Prostate gland (tissue), 2 donors: ENCODE results near the gene MUC7. TPM values are rescaled to one million over a fixed set of nuclear protein-coding genes. Genes with fewer than 3 reads are reported as not detected.
"Not testable (repeated sequence)": the region's sequence is repeated elsewhere in the genome, so short reads cannot be mapped to it uniquely, and the experiment has no call there.

Experiments used
- DNase-seq: peaks from one replicate; pipeline ENCODE4 v3.0.0-alpha.2; 2019; ENCODE audit warnings: low spot score
- H3K27ac ChIP-seq, 2 donors: fragments of 200-600 bp; sonication (generic); 2 replicates each; pipeline ENCODE4 v1.5.1; 2017 to 2019
- H3K27me3 ChIP-seq: fragments of 200-600 bp; sonication (generic); replicated peaks from 2 replicates; pipeline ENCODE4 v1.5.1; 2019; ENCODE audit not compliant: insufficient read depth
- H3K36me3 ChIP-seq, 2 donors: fragments of 200-600 bp; sonication (generic); 1 replicate in 1 of 2; 2 replicates in 1 of 2; pipeline versions ENCODE4 v1.5.1 to v1.8.1; 2017 to 2019
- H3K4me1 ChIP-seq: fragments of 200-600 bp; sonication (generic); replicated peaks from 2 replicates; pipeline ENCODE4 v1.5.1; 2019
- H3K4me3 ChIP-seq, 2 donors: fragments of 200-600 bp; sonication (generic); 2 replicates each; pipeline ENCODE4 v1.5.1; 2017 to 2019
- H3K9me3 ChIP-seq: fragments of 200-600 bp; sonication (generic); 2 replicates; pipeline ENCODE4 v1.5.1; 2017
- POLR2A ChIP-seq: fragments of 450-650 bp; IDR thresholded peaks from one replicate; pipeline ENCODE4 v1.6.1; 2016; ENCODE audit warnings: antibody characterized with exemption, mild to moderate bottlenecking
- POLR2AphosphoS5 ChIP-seq: sonication (generic); formaldehyde crosslinking; IDR thresholded peaks from one replicate; pipeline ENCODE4 v1.6.1; 2017; ENCODE audit warnings: antibody characterized with exemption
- WGBS: methylation state at CpG from one replicate; pipeline ENCODE4 v1.1.5; 2018; 5-methylcytosine and 5-hydroxymethylcytosine counted together
- intact Hi-C: fragments of 100-400 bp; cut with DNase I; formaldehyde crosslinking; loops from one replicate; pipeline ENCODE4 v1.14.2; 2022
- total RNA-seq, 2 donors: library from RNA; depleted of rRNA; stranded (reverse); fragments of >200 nt; gene quantifications; one replicate each; pipeline ENCODE4 v1.1.0, GENCODE V29; 2016
- TF ChIP-seq, protein P1 (sequence below), 4 experiments: fragments of 200-600 bp in 2 of 4; fragments of 450-650 bp in 2 of 4; sonication (generic) in 2 of 4; IDR thresholded peaks; 1 replicate in 3 of 4; 2 replicates in 1 of 4; pipeline ENCODE4 v1.5.1; 2016 to 2019; ENCODE audit warnings: antibody characterized with exemption in 4 of 4, mild to moderate bottlenecking in 2 of 4, moderate library complexity in 2 of 4

MUC7 gene
- total RNA-seq, 2 donors from 2014 or later, result not detected

DNA sequence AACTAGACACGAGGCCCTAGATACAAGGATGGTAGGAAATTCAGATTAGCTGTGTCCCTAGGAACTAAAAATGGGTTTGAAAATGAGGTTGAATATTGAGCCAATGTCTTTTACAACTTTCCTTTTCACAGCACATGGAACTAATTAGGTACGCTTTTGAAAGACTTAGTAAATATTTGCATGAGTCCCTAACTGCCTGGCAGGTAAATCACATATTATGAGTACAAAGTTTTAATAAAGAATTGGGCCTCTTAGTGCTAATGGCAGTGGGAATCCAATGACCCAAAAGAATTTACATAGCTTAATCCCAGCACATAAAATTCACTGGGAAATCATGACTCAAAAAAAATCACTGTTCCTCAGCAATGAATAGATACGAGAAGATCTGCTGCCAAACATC, 16.8 kb downstream of the MUC7 start:
- intact Hi-C loops, result no loop called here
- WGBS, result 31% methylated on average over 3 of the region's 3 CpGs

GRCh38 chr4:70496231-70496630, 24.2 kb downstream of the MUC7 start:
- intact Hi-C loops, result no loop called here
- H3K9me3 ChIP-seq, result no peaks in the 10 kb centered on the region
- H3K4me3 ChIP-seq, result no peak overlapping the region
- no peaks in the 10 kb centered on the region for H3K4me1 ChIP-seq
- H3K36me3 ChIP-seq, result no peaks in the 10 kb centered on the region
- H3K27me3 ChIP-seq, result no peaks in the 10 kb centered on the region
- WGBS, result 77% methylated on average over 6 of the region's 6 CpGs
- TF ChIP-seq POLR2A (no peak), POLR2AphosphoS5 (no peak)
- TF ChIP-seq, protein P1, sequence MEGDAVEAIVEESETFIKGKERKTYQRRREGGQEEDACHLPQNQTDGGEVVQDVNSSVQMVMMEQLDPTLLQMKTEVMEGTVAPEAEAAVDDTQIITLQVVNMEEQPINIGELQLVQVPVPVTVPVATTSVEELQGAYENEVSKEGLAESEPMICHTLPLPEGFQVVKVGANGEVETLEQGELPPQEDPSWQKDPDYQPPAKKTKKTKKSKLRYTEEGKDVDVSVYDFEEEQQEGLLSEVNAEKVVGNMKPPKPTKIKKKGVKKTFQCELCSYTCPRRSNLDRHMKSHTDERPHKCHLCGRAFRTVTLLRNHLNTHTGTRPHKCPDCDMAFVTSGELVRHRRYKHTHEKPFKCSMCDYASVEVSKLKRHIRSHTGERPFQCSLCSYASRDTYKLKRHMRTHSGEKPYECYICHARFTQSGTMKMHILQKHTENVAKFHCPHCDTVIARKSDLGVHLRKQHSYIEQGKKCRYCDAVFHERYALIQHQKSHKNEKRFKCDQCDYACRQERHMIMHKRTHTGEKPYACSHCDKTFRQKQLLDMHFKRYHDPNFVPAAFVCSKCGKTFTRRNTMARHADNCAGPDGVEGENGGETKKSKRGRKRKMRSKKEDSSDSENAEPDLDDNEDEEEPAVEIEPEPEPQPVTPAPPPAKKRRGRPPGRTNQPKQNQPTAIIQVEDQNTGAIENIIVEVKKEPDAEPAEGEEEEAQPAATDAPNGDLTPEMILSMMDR (IDR thresholded peaks at IDR 0.05), result no peak
- DNase-seq, result no peak
- H3K27ac ChIP-seq, result no peak overlapping the region

More for the DNA sequence above, 16.8 kb downstream of the MUC7 start:
- H3K4me3 ChIP-seq, result no peak overlapping the region
- TF ChIP-seq, protein P1 (IDR thresholded peaks at IDR 0.05), result no peak
- TF ChIP-seq POLR2AphosphoS5 (no peak), POLR2A (no peak)
- DNase-seq, result no peak
- H3K9me3 ChIP-seq, result no peaks in the 10 kb centered on the region
- H3K27me3 ChIP-seq, result no peaks in the 10 kb centered on the region
- H3K27ac ChIP-seq, result no peak overlapping the region
- no peaks in the 10 kb centered on the region for H3K36me3 ChIP-seq
- no peaks in the 10 kb centered on the region for H3K4me1 ChIP-seq

DNA sequence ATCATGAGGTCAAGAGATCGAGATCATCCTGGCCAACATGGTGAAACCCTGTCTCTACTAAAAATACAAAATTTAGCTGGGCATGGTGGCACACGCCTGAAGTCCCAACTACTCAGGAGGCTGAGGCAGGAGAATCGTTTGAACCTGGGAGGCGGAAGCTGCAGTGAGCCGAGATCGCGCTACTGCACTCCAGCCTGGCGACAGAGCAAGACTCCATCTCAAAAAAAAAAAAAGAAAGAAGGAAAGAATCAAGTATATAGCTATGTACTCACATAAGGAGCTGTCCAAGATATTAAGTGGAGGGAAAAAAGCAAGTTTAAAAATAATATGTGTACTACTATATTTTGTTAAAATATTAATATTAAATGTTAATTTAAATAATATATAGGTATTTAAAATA, 29.8 kb downstream of the MUC7 start:
- intact Hi-C loops, result loop anchor here (5.0 kb wide), 1 partner anchor 620 kb away; no protein-coding TSS in a partner anchor
- WGBS, result 86% methylated on average over 8 of the region's 8 CpGs
- H3K9me3 ChIP-seq, H3K27me3 ChIP-seq, H3K36me3 ChIP-seq, H3K4me1 ChIP-seq, H3K27ac ChIP-seq, H3K4me3 ChIP-seq, DNase-seq: not testable (repeated sequence)

- H3K27me3 ChIP-seq, result no peaks in the 10 kb centered on the region
- no peak overlapping the region for H3K4me3 ChIP-seq
- intact Hi-C loops, result loop anchor here (5.0 kb wide), 1 partner anchor 622 kb away; no protein-coding TSS in a partner anchor
- no peak overlapping the region for H3K27ac ChIP-seq
- 58% methylated on average over 4 of the region's 4 CpGs for WGBS
- no peak for DNase-seq
- TF ChIP-seq POLR2AphosphoS5 (no peak), POLR2A (no peak)
- TF ChIP-seq, protein P1 (IDR thresholded peaks at IDR 0.05), result no peak
- H3K9me3 ChIP-seq, result no peaks in the 10 kb centered on the region
- no peaks in the 10 kb centered on the region for H3K36me3 ChIP-seq
- H3K4me1 ChIP-seq, result no peaks in the 10 kb centered on the region
These were observed 32.7 kb downstream of the MUC7 start for GRCh38 chr4:70504733-70505132.

- TF ChIP-seq POLR2A, result no peak
- TF ChIP-seq, protein P1 (IDR thresholded peaks at IDR 0.05), result peak; percentile 48 to 87 (median 72)
- Histone ChIP-seq H3K27ac (no peak overlapping the region), H3K36me3 (no peaks in the 10 kb centered on the region), H3K9me3 (no peaks in the 10 kb centered on the region), H3K4me3 (no peak overlapping the region), H3K4me1 (no peaks in the 10 kb centered on the region), H3K27me3 (no peaks in the 10 kb centered on the region)
- DNase-seq, result peak; percentile 17
- intact Hi-C loops, result no loop called here
- 6% methylated on average over 7 of the region's 7 CpGs for WGBS
These were observed 33.3 kb downstream of the MUC7 start for GRCh38 chr4:70505151-70505748.
